Activated naive CD4-positive, alpha-beta T cell treated with anti-CD3 and anti-CD28 coated beads for 36 hours (primary cell): ENCODE results near the gene NRXN3. TPM values are rescaled to one million over a fixed set of nuclear protein-coding genes. Genes with fewer than 3 reads are reported as not detected.

ENCODE experiments used
- CTCF ChIA-PET: fragments of 350-600 bp; sonication (Branson Sonifier 250); formaldehyde crosslinking; loops from one replicate; lab custom pipeline; 2021; ENCODE audit warnings: antibody characterized with exemption; lab: Charles Lee
- DNase-seq: peaks from one replicate; pipeline ENCODE4 v3.0.0-alpha.2; 2020
- H3K27ac Mint-ChIP-seq: one replicate; pipeline ENCODE4 v1.8.0; 2021; ENCODE audit warnings: mild to moderate bottlenecking, mixed read lengths
- H3K27me3 Mint-ChIP-seq: one replicate; pipeline ENCODE4 v1.8.0; 2021; ENCODE audit warnings: low read depth, mixed read lengths
- H3K36me3 Mint-ChIP-seq: one replicate; pipeline ENCODE4 v1.8.0; 2021; ENCODE audit warnings: low read depth, mixed read lengths
- H3K4me1 Mint-ChIP-seq: one replicate; pipeline ENCODE4 v1.8.0; 2021; ENCODE audit warnings: low read depth, mixed read lengths
- H3K4me3 Mint-ChIP-seq: one replicate; pipeline ENCODE4 v1.8.0; 2021; ENCODE audit warnings: mild to moderate bottlenecking, moderate library complexity, mixed read lengths
- H3K9me3 Mint-ChIP-seq: one replicate; pipeline ENCODE4 v1.8.0; 2021; ENCODE audit warnings: mixed read lengths
- intact Hi-C: fragments of 100-400 bp; cut with micrococcal nuclease; formaldehyde crosslinking; loops from one replicate; pipeline ENCODE4 v1.15.1; 2023
- total RNA-seq, 2 experiments: library from RNA; stranded (reverse); gene quantifications; one replicate each; pipeline ENCODE4 v1.2.3, GENCODE V29; 2021

Gene NRXN3
- total RNA-seq, 2 experiments from 2014 or later = not detected

DNA sequence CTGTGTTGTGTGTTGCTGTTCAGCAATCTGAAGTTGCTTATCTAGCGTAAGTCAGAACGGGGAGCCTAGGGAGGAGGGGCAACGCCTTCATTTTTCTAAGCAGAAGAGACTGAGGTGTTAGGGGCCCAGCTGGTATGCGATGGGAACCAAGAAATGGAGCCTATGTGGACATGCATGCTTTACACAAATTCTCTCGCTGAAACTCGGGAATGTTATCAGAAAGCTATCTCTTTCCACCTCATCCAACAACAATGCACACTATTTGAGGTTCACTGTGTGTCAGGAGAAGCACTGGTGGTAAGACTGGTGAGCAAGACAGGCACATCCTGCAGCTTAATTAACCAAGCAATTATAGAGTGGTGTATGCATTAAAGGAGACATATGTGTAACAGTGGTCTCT, 89.7 kb downstream of the NRXN3 start:
- Mint-ChIP-seq H3K27me3 (peaks cover 3% of the 10 kb centered on the region), H3K4me3 (no peak overlapping the region), H3K27ac (no peak overlapping the region), H3K36me3 (no peaks in the 10 kb centered on the region), H3K9me3 (no peaks in the 10 kb centered on the region), H3K4me1 (peaks cover 2% of the 10 kb centered on the region)
- CTCF ChIA-PET = no interaction called here
- intact Hi-C loops = no loop called here
- DNase-seq = no peak

DNA sequence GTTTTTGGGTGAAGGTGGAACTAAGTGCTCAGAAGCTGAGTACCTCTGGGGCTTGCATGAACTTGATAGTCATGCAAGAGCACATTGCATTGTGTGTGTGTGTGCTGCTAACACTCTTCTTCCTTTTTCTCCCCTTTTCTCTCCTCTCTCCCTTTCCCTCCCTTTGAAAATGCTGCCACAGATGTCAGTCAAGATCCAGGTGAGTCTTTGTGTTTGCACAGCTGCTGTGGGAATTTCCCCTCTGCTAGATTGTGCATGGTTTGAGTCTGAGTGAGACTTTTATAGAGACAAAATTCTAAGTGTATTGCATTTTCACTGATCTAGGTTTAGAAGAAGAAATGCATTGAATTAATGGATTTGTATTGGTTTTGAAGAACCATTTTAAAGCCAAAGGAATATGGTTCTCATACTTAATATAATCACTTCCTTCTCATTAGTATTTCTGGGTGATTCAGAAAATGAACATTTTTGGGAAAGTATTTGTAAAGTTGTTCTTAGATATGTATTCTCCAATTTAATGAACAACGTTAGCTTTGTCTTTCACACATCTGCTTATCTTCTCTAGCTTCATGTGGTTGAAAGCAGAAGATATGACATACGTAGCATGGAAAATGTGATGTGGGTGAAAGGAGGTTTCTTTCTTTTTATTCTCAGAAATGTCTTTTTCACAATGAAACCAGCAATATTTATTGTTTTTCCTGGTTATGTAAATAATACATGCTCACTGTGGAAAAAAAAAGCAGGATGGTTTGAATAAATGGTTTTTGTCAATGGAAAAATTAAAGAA, 108.5 kb downstream of the NRXN3 start:
- Mint-ChIP-seq H3K27me3 (peaks cover 8% of the 10 kb centered on the region), H3K4me3 (no peak overlapping the region), H3K27ac (no peak overlapping the region), H3K36me3 (no peaks in the 10 kb centered on the region), H3K9me3 (no peaks in the 10 kb centered on the region), H3K4me1 (no peaks in the 10 kb centered on the region)
- CTCF ChIA-PET = no interaction called here
- intact Hi-C loops = no loop called here
- DNase-seq = no peak

DNA sequence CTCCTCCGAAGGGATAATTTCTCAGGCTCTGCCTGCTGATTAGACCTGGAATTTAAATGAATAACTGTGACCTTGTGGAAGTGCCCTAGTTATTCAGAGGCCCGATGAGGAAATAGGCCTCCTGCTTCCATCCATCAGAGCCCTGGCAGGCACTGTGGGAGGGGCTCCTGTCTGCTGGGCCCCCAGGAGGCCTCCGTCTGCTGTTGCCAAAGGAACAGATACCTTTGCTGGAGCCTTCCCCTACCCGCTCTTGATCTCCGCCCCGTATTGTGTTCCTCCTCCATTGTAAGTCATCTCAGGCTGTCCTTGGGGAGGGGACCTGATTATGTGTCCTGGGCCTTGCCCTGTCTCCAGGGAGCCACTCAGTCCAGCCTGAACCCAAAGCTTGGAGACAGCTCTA, 112.3 kb downstream of the NRXN3 start:
- H3K9me3 Mint-ChIP-seq = no peaks in the 10 kb centered on the region
- H3K36me3 Mint-ChIP-seq = no peaks in the 10 kb centered on the region
- DNase-seq = no peak
- intact Hi-C loops = no loop called here
- H3K27me3 Mint-ChIP-seq = no peaks in the 10 kb centered on the region
- CTCF ChIA-PET = no interaction called here
- H3K27ac Mint-ChIP-seq = no peak overlapping the region
- H3K4me3 Mint-ChIP-seq = no peak overlapping the region
- no peaks in the 10 kb centered on the region for H3K4me1 Mint-ChIP-seq

DNA sequence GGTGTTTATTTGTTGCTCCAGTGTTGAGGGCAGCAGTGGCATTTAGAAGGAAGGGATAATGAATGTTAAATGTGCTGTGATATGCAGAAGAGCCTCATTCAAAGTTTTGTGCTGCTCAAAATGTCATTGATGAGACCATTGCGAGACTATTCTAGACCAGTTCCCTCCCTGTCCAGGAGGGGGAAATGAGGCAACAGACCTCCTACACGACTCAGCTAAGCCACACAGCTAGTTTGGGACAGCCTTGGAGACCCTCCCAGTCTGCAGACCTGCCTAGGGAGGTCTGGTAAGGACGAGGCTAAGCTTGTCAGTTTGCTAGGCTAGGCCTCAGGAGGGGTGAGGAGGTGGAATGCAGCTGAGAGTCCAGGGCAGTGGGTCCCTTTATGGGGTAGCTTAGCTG, 116.0 kb downstream of the NRXN3 start:
- no peak for DNase-seq
- intact Hi-C loops = no loop called here
- CTCF ChIA-PET = no interaction called here
- Mint-ChIP-seq H3K27me3 (no peaks in the 10 kb centered on the region), H3K36me3 (no peaks in the 10 kb centered on the region), H3K9me3 (no peaks in the 10 kb centered on the region), H3K27ac (no peak overlapping the region), H3K4me3 (no peak overlapping the region), H3K4me1 (no peaks in the 10 kb centered on the region)

DNA sequence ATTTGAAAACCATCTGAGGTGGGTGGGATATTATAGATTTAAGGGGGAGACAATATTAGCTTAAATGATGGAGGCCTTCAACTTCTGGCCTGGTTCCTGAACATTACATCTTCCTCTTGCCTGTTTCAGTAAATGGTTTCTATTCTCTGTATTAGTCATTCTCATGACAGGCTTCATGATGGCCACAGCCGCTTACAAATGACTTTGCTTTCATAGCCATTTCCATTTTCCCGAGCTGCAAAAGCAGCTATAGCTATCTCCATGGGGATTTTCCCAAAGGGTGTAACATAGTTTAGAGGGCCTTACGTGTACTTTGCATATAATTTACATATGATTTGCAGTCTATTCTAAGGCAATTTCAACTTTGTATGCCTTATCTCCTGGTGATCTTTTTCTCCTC, 121.8 kb downstream of the NRXN3 start:
- no peak for DNase-seq
- H3K27me3 Mint-ChIP-seq = peaks cover 4% of the 10 kb centered on the region
- no peaks in the 10 kb centered on the region for H3K9me3 Mint-ChIP-seq
- H3K27ac Mint-ChIP-seq = no peak overlapping the region
- no peaks in the 10 kb centered on the region for H3K4me1 Mint-ChIP-seq
- intact Hi-C loops = no loop called here
- H3K36me3 Mint-ChIP-seq = no peaks in the 10 kb centered on the region
- CTCF ChIA-PET = no interaction called here
- no peak overlapping the region for H3K4me3 Mint-ChIP-seq

DNA sequence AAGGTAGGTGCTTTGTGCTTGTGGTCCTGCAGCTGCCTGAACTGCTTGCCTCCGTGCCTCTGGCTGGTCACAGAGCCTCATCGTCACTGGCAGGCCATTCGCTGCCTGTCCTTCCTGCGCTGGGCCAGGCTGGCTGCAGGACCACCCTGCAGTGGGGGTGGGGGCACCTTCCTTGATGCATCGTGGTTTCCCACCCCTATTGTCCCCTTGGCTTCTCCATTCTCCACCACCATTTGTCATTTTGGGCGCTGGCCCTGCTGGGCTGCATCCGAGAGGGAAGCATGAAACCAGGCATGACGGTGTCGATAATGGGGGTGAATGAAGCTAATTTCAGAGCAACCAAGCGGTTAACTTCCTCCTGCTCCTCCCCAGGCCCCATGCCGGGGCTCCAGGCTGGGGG, 127.7 kb downstream of the NRXN3 start:
- Mint-ChIP-seq H3K4me1 (no peaks in the 10 kb centered on the region), H3K9me3 (no peaks in the 10 kb centered on the region), H3K27me3 (peaks cover 9% of the 10 kb centered on the region), H3K27ac (no peak overlapping the region), H3K36me3 (no peaks in the 10 kb centered on the region), H3K4me3 (no peak overlapping the region)
- no peak for DNase-seq
- CTCF ChIA-PET = interaction anchor here (0.6 kb wide), 1 partner anchor 268 kb away, joined by 3 read pairs; no protein-coding TSS in a partner anchor
- intact Hi-C loops = no loop called here

DNA sequence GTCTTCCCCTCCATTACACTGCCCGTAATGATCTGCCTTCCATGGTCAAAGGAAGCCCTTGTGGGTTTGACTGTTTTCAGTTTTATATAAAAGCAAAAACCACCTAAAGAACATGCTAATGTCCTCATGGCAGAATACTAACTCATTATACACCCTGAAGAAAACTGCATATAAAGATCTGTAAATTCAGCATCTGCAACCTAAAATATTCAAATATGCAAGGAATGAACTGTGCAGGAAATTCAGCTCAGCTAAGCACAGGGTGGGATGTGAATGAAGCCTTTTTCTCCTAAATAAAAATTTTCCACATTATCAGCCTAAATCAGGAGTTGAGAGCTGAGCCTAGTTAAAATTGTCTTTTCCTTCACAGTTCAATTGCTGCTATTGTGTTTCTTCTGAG, 128.1 kb downstream of the NRXN3 start:
- no peaks in the 10 kb centered on the region for H3K4me1 Mint-ChIP-seq
- peaks cover 7% of the 10 kb centered on the region for H3K27me3 Mint-ChIP-seq
- CTCF ChIA-PET = no interaction called here
- H3K36me3 Mint-ChIP-seq = no peaks in the 10 kb centered on the region
- no peaks in the 10 kb centered on the region for H3K9me3 Mint-ChIP-seq
- no peak overlapping the region for H3K4me3 Mint-ChIP-seq
- intact Hi-C loops = no loop called here
- DNase-seq = no peak
- no peak overlapping the region for H3K27ac Mint-ChIP-seq

DNA sequence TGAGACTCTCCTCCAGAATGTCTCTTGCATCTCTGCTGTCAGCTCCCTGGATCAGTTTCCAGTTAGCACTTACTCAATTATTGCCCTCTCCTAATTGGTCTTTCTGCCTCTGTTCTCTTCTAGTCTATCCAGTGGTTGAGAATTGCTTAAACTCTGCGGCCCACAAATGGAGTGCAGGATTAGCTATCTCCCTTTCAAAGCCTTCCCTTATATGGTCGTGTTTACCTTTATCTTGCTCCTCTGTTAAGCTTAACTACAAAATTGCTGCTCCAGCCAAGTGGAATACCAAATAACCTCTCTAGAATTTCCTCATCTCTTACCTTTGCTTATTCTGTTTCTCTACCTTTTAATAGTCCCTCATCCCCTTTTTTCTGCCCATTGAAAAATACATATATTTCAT, 132.7 kb downstream of the NRXN3 start:
- CTCF ChIA-PET = interaction anchor here (0.5 kb wide), 1 partner anchor 8 kb away, joined by 3 read pairs; no protein-coding TSS in a partner anchor
- H3K36me3 Mint-ChIP-seq = no peaks in the 10 kb centered on the region
- peaks cover 5% of the 10 kb centered on the region for H3K27me3 Mint-ChIP-seq

DNA sequence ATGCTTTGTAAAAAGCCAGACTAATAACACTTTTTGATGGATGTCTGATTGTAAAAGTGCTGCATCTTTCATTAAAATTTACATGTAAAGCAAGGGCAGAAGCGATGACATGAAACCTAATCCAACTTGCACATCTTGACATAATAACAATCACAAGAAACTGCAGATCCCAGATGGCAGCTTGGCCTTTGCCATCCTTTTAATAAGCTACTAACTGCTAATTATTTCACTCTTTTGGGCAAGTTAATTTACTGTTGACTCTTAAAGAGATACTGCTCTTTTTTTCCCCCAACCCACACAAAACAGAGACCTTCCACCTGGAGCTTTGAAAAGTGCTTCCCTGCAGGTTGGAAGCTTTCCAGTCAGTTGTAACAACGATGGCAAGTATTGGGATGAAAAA, 137.5 kb downstream of the NRXN3 start:
- no peak for DNase-seq
- CTCF ChIA-PET = no interaction called here
- intact Hi-C loops = no loop called here
- Mint-ChIP-seq H3K4me3 (no peak overlapping the region), H3K36me3 (no peaks in the 10 kb centered on the region), H3K27me3 (peaks cover 2% of the 10 kb centered on the region), H3K4me1 (no peaks in the 10 kb centered on the region), H3K9me3 (no peaks in the 10 kb centered on the region), H3K27ac (no peak overlapping the region)

More for the DNA sequence above, 132.7 kb downstream of the NRXN3 start:
- intact Hi-C loops = no loop called here
- no peak overlapping the region for H3K4me3 Mint-ChIP-seq
- DNase-seq = no peak
- no peak overlapping the region for H3K27ac Mint-ChIP-seq
- no peaks in the 10 kb centered on the region for H3K9me3 Mint-ChIP-seq
- H3K4me1 Mint-ChIP-seq = no peaks in the 10 kb centered on the region

DNA sequence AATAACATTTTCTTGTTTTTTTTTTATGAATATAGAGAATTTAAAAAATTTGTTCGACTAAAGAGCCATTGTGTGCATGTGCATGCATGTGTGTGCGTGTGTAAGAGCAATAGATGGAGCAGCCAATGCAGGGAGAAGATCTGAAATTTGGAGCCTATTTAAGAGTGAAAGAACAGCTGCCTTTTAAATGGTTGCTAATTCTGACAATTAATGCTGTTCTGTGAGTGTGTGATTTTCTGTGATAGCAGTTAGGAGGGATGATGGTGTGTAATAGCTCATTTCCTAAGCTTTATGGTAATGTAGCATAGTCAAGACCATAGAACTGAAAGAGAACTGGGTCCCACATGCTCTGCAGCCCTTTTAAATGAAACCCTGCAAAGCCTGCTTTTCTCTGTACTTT, 137.9 kb downstream of the NRXN3 start:
- Mint-ChIP-seq H3K4me1 (no peaks in the 10 kb centered on the region), H3K36me3 (no peaks in the 10 kb centered on the region), H3K4me3 (no peak overlapping the region), H3K27me3 (peaks cover 2% of the 10 kb centered on the region), H3K27ac (no peak overlapping the region), H3K9me3 (no peaks in the 10 kb centered on the region)
- DNase-seq = no peak
- intact Hi-C loops = no loop called here
- CTCF ChIA-PET = no interaction called here

DNA sequence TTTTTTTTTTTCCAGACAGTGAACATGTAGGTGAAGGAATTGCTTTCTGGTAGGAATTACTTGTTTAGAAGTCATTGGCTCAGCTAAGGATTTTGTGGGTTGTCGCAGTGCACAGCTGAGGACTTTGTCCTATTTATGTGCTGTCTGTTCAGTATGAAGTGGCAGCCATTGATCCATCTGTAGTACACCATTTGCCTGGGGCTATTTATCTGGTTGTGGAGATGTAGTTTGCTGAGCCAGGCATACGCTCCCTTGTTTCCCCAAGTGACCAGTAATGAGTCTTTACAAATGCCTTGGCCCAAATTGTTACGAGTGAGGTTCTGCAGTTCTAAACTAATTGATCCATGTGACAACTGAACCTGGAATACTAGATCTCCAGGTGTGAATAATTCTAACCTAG, 140.1 kb downstream of the NRXN3 start:
- Mint-ChIP-seq H3K4me1 (no peaks in the 10 kb centered on the region), H3K9me3 (no peaks in the 10 kb centered on the region), H3K27ac (no peak overlapping the region), H3K4me3 (no peak overlapping the region), H3K27me3 (peaks cover 2% of the 10 kb centered on the region), H3K36me3 (no peaks in the 10 kb centered on the region)
- intact Hi-C loops = no loop called here
- no peak for DNase-seq
- CTCF ChIA-PET = no interaction called here

DNA sequence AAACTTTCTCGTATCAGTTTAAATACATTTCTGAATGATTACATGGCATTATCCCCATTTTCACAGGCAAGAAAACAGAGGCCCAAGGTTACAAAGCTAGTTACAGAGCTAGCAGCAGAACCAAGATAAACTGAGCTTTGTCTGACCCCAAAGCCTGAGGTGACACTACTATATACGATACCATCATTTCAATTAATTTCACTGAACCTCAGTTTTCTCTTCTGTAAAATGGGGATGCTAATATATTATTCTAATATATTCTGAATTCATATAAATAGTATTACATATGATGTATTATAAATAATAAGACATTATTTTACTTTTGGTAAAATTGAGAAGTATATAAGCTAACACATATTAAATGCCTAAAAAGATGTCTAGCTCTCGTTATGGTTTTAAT, 143.3 kb downstream of the NRXN3 start:
- H3K27ac Mint-ChIP-seq = no peak overlapping the region
- H3K9me3 Mint-ChIP-seq = no peaks in the 10 kb centered on the region
- H3K36me3 Mint-ChIP-seq = no peaks in the 10 kb centered on the region
- H3K27me3 Mint-ChIP-seq = peaks cover 4% of the 10 kb centered on the region
- H3K4me1 Mint-ChIP-seq = no peaks in the 10 kb centered on the region
- CTCF ChIA-PET = no interaction called here
- intact Hi-C loops = no loop called here
- H3K4me3 Mint-ChIP-seq = no peak overlapping the region
- no peak for DNase-seq

DNA sequence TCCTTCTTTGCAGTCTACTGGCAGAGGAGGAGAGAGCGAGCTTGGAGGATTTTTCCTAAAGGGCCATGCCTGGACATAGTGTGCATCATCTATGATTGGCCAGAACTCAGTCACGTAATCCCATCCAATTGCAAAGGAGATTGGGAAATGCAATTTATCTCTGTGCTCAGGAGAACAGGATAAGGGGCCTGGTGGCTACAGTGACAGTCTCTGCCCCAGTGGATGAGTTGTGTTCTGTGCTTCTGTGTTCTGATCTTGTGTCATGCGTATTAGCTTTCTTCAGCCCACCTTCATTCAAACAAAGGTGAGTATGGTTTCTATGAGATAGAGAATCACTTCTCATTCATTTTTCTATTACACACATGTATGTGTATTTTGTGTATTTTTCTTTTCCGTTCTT, 144.3 kb downstream of the NRXN3 start:
- CTCF ChIA-PET = no interaction called here
- Mint-ChIP-seq H3K4me1 (no peaks in the 10 kb centered on the region), H3K9me3 (no peaks in the 10 kb centered on the region), H3K27ac (no peak overlapping the region), H3K4me3 (no peak overlapping the region), H3K36me3 (no peaks in the 10 kb centered on the region), H3K27me3 (peaks cover 4% of the 10 kb centered on the region)
- intact Hi-C loops = no loop called here
- DNase-seq = no peak
